ELR (cell line): Measurements from ENCODE around the gene KCNQ5.
"Not testable (repeated sequence)": the region's sequence is repeated elsewhere in the genome, so short reads cannot be mapped to it uniquely, and the experiment has no call there.

ENCODE experiments used
- DNase-seq: peaks from one replicate; pipeline ENCODE4 v3.0.0-alpha.2; 2015; ENCODE audit warnings: low read depth

KCNQ5 gene

DNA sequence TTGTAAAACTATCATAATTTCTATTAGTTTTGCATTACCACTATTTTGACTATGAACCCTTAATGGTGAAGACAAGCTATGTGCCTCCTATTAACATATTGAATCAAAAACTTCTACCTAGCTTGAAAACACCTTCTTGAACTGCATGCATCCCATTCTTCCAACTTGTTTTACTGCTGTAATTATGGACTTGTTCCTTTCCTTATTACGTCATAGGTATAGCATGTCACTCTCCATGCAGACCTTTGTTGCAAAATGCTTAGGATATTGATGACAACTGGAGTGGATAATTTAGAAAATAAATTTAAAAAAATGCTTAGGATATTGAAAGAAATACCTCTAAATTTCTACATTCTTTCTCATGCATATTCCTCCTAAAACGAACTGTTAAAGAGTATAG is 219.3 kb downstream of the KCNQ5 start:
- DNase-seq = no peak

DNA sequence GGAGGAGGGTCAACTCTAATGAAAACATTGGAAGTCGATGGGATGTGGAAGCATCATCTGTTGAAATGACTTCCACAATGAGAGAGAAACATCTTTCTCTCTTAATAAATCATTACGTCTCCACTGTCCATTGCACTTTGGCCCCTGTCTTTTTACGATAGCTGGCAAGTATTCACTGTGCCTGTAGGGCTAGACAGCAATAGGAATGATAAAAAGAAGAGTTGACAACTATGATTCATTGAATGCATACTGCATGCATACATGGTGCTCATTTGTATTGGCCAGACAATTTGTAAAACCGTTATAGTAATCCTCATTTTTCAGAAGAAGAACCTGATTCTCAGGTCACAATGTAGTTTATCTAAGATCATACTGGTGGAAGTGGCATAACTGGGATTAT is 220.3 kb downstream of the KCNQ5 start:
- no peak for DNase-seq

DNA sequence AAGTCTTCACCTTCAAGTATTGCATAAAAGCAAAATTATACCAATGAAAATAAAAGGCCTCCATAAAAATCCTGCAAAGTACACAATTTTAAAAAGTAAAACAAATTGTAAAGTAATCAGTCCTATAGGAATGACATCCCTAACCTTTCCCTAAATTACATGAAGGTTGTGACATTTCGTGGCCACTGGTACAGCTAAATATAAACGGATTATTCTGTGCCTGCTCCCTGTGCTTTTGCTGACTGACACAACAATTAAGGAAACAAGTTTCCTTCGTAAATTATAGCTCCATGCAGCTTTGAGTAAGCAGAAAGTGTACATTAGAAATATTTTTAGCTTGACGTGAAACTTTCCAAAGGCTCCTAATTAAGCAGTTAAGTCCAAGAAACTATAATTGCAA is 222.8 kb downstream of the KCNQ5 start:
- no peak for DNase-seq

DNA sequence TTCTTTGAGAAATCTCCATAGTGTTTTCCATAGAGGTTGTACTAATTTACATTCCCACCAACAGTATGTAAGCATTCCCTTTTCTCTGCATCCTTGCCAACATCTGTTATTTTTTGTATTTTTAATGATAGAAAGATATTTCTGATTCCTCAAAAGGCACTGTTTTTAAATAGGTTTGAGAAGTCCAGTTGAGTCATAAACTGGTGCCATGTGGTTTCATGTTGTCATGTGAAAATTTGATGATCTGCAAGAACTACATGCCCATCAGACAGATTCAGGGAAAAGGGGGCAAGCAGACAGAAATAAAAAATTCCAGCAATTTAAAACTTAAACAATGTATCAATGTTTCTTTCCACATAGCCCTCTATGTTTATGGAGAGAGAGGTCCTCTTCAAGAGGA is 227.5 kb downstream of the KCNQ5 start:
- no peak for DNase-seq

DNA sequence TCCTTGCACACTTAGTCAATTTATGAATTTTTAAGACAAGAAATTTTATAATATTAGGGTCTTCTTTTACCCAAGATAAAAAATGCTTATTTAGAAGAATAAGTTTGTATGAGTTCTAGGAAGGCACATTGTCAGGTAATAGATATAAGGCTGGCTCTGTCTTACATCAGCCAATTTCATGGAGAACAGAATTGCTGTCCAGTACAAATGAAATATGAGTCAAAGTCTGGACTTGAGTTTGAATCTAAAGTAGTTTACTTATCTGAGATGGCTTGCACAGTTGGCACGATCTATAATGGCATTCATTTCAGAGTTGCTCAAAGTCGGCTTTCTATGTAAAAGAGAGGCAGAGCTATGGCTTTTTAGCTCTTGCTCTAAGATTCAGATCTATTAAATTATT is 228.2 kb downstream of the KCNQ5 start:
- no peak for DNase-seq

DNA sequence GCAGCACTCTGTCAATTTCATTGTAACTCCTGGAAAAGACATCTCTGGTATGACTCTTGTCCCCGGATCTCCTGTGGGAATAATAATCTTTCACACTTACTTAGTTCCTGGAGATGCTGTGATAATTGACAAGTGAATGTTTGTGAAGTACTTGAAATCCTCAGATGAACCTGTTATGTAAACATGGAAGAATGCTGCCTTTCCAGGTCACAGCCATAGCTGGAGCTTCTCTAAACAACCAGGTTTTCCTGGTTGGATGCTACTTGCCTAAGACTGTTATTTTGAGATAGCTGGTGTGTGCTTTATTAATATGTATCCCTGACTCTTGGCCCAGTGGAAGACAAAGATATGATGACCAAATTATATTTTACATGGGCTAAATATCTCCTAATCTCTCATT is 228.6 kb downstream of the KCNQ5 start:
- no peak for DNase-seq

DNA sequence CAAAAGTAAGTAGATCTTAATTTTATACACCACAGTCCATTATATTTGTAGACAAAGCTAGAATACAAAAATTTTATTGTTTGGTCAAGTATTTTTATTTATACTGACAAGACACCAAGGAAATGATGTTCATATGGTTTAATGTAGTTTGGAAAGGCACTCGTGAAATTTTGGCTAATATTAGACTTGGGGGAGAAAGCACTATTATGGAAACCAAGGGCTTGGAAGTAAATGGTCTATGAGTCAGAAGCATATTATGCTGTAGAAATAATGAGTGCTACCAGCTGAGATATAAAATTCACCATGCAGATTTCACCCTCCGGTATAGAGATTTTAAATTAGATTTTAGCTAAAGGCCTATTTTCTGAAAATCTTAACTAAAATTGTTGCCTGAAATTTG is 233.6 kb downstream of the KCNQ5 start:
- DNase-seq = peak; percentile 28

DNA sequence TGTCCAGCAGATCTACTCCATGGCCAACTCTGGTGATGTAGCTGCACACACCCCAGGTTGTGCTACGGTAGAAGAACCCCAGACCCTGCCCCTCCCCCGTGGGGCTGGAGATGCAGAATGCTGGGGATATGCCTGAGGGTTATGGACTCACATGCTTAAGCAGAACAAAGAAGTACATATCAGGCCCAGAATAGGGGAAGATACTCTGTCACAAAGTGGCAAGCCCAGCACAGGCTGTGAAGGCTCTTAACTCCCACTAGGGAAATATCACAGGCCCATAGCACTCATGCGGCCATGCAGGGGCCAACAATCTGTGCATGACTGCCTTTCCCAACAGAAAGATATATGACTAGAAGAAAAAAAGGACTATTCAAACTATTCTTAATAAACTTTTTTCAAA is 234.9 kb downstream of the KCNQ5 start:
- DNase-seq = no peak

DNA sequence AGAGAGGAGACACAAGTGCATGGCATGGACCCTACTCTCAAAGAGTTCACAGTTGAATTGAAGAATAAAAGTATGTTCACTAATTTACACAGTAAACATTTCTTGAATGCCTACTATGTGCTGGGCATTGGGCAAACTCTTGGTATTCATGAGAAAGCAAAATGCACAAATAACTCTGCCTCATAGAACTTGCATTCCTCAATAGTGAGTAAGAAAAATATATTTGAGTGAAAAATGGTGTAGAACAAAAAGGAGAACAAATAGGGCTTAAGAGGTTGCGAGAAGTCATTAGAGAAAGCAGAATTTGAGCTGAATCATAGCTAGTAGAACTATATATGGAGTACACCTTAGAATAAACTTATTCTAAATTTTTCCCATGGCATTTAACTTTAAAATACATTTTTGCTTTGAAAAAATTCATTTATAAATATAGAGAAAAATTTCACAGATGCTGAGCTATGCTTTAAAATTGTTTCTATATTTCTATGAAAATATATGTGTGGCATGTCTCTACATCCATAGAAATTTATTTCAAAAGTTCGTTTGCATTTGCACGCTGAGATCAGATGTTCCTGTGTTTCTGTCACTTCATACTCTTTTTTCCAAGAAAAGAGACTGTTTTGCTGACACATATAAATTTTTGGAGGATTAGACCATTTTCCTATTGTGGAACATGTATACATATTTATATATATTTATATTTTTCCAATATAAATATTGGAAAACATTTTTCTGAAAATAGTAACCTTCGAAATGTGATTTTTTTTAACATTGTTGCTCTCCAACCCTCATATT is 236.1 kb downstream of the KCNQ5 start:
- DNase-seq = peak; percentile 65

DNA sequence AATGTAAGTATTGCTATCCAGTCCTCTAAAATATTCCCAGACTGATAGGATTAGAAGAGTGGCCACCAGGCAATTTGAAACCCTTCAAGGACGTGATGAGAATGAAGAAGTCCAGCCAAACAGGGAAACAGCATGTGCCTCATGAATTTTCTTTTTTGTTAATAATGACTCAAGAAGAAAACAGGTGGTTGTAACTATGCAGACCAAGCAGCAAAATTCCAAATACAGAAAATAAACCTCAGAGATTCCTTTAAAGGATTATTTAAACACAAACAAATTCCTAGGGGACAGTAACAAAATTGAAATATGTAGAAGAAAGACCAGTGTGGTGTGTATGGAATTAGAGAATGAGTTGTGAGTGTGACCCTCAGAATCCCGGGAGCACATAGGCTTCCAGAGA is 239.2 kb downstream of the KCNQ5 start:
- no peak for DNase-seq

DNA sequence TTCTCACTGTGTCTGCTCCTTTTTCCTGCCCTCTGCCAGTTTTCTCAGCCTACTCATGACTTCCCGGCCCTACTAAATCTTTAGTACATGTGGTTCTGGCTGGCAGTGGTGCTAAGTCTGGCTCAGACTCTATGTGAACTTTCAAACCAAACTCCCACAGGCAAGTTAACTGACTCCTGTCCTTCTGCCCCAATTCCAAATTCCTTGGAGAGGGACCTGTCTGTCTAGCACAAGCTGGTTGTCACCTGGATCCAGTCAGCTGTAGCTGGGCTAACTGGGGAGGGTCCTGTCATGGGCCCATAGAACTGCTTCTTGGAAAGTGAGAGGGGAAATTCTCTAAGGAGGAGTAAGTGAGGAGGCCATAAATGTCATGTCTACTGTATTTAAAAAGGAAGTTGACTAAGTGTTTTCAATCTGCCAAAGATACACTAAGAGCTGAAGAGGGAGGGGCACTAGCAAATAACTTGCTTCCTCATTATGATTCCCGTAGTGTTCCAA is 240.1 kb downstream of the KCNQ5 start:
- DNase-seq = peak; percentile 86

DNA sequence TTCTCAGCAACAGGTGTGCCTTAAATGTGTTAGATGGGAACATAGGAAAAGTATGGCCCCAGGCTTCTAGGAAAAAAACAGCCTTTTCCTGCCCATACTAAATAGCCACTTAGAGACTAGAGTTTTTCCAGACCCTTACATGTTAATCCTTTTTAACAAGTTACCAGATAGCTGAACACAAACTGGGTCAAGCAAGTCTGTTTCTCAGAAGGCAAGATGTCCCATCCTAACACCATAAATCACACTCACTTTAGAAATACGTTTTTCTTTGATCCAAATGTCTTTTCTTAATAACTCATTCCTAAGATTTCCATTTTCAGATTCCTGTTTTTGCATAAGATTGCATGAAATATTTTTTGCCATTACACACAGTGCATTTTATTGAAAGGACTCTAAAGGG is 241.3 kb downstream of the KCNQ5 start:
- no peak for DNase-seq

DNA sequence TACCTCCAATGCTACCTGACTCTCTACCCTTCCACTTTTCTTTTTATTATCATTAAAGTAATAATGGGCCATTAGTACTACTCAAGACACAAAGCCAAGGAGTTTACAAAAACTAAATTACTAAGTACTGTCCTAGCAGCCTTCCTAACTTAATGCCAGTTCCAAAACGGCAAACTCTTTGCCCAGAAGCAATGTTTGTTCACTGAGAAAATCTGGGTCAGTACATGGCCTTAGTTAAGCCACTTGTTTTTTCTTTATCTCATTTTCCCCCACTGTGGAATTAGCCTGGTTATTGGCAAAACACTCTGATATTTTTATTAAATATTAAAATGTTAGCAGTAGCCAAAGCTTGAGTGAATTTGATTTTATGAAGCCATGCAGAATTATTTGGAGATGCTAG is 242.4 kb downstream of the KCNQ5 start:
- DNase-seq = no peak

DNA sequence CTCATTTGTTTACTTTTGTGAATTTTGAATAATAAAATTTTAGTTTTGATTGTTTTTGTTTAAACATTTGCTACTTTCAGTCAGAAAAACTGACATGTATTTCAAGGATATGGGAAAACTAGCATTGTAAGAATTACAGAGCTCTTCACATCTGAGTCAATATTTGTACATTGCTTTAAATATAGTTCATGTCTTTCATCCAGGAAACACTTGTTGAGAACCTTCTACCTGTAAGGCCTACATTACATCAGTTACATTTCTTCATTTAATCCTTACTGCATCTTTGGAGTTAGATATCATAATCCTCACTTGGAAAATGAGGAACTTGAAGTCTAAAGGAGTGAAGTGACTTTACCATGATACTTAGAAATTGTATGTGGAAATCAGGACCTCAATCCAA is 242.9 kb downstream of the KCNQ5 start:
- no peak for DNase-seq

DNA sequence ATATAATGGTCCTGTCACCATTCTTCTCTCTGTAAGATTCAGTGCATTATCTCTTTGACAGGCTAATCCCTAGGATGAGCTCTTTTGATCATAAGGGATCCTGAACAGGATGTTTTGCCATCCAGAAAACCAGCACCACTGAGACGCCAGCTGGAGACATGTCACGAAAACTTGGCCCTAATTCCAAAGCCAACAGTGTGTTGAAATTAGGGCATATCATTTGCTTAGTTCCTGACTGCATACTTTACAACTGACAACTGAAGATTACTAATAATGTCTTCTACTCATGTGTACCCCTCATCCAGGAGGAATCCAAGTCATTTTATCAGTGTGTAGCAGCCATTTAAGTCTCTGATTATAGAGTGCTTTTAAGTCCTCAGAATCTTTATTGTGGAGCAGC is 243.6 kb downstream of the KCNQ5 start:
- DNase-seq = peak; percentile 75

DNA sequence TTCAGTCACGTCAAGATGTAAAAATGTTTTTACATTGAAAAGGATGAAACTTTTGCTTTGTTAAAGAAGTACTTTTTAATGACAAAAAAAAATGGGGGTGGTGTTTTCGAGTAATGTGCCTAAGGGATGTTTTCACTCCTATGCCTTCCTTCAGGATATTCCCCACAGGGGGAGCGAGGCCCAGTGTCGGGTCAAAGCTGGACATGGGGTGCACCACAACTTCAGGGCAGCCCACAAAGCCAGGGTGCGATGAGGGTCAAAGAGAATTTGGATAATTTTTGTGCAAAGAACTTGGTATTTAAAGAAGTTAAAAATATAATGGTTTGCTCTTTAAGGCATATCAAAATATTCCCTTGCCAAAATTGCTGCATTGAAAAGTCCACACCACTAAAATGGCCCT is 247.8 kb downstream of the KCNQ5 start:
- DNase-seq = no peak

DNA sequence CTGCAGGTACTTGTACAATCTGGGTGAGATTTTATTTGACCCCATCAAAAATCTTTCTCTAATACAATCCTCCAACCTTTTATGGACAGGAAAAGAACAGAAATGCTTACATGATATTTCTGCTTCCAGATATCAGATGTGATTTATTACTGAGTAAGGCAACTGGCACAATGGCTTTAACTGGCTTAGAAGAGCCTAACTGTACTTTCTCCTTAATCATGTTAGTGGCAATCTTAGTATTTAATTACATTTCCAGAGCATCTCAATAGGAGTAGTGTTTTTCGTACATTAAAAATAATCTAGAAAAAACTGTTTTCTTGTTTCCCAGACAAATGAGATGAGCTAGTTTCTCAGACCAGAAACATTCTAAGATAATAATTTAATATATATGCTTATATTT is 251.6 kb downstream of the KCNQ5 start:
- DNase-seq = no peak

DNA sequence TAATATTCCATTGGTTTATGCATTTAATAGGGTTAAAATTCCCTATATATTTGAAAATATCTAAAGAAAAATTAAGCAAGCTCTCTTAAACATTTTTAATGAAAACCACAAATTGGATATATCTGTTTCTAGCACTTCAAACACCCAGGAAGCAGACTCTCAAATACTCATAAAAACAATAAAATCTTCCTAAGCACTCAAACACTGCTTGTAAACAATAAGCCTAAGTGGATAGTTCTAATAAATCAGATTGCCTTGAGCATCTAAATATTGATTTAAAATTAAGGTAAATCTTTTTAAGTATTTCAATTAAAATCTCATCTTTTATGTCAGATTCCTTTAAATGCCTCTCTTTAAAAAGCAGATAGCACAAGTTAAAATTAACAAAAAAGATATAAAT is 254.4 kb downstream of the KCNQ5 start:
- no peak for DNase-seq

DNA sequence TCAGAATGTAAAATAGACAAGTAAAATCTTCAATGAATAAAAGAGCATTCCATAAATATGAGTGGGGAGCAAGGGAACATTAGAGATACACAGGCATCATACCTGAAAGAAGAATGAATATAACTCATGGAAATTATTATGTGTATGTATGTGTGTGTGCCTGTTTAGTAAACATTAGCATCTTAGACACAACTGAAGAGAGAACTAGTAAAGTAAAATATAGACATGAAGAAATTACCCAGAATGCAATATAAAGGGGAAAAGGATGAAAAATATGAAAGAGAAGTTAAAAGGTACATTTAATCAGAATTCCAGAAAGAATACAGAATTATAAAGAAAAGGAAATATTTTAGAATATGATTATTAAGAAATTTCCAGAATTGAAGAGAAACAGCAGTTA is 264.3 kb downstream of the KCNQ5 start:
- no peak for DNase-seq

DNA sequence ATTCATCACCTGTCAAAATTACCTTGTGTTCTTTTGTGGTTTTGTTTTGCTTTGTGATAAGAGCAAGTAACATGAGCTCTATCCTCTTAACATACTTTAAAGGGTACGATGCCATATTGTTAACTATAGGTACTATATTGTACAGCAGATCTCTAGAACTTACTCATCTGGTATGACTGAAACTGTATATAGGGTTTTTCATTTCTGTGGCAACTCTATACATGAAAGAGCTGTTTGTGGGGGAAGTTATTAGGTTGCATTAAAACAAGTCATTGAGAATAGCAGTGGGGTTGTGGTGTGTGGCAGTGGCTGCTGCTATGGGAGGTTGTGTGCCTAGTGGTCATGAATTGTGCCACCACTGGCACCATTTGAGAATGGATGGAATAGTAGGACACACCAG is 268.4 kb downstream of the KCNQ5 start:
- no peak for DNase-seq

DNA sequence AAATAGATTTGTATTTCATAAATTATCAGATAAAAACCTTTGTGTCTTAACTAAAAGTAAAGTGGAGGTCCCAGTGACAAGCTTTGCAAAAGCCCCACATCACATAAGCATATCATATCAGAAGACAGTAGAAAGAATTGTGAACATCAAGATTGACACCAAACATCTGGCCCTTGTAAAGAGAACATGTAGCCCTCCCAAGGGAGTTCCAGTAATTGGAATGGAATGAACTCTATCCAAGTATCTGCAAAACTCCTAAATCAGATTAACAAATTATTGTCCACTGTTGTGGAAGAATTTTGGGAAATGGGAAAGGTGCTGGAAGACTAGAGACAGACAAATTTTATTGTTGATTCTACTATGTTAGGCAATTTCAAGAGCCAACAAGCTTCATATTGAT is 268.8 kb downstream of the KCNQ5 start:
- no peak for DNase-seq

DNA sequence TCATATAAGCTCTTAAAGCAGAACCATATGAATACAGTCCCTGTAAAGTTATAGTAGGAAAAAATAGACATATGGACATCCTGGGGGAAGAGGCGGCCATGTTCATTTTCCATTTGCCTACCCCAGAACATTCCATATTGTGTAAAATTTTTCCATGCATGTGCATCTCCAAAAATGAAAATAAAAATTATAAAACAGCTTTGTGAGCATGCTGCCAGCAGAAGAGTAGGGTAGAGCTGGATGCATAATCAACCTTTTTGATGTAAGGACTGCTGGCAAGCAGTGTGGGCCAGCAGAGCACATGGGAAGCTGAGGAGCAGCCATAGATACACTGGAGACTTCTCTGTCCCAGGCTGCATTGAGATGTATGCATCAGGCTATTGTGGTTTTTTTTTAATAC is 271.0 kb downstream of the KCNQ5 start:
- DNase-seq = no peak

DNA sequence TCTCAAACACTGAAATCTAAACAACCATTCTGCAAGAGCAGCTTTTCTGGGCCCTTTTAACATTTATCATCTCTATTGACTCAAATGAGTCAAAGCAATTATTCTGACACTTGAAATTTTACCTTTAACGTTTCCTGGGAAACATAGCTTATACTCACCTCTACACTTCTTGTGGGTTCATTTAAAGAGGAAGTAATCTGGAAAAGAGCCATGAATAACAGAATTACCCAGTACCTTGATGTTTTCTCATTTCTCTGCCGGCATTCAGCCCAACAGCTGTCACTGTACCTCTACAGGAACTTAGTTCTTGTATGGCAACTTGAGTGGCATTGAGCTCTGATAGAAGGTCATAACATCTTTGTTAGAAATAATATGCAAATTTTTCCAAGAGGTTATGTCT is 272.2 kb downstream of the KCNQ5 start:
- DNase-seq = no peak

DNA sequence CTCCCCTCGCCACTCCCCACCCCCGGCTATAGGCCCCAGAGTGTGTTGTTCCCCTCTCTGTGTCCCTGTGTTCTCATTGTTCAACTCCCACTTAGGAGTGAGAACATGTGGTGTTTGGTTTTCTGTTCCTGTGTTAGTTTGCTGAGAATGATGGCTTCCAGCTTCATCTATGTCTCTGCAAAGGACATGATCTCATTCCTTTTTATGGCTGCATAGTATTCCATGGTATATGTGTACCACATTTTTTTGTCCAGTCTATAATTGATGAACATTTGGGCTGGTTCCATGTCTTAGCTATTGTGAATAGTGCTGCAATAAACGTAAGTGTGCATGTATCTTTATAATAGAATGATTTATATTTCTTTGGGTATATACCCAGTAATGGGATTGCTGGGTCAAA is 276.4 kb downstream of the KCNQ5 start:
- not testable (repeated sequence) for DNase-seq
